HG03066 (cell line): ENCODE measurements around the gene VAT1.

Experiments
- ATAC-seq: cut with Tn5 transposase; IDR thresholded peaks from one replicate; pipeline ENCODE4 v1.9.1; 2021; ENCODE audit warnings: low read depth; ENCODE audit not compliant: unreplicated experiment

Gene VAT1

DNA sequence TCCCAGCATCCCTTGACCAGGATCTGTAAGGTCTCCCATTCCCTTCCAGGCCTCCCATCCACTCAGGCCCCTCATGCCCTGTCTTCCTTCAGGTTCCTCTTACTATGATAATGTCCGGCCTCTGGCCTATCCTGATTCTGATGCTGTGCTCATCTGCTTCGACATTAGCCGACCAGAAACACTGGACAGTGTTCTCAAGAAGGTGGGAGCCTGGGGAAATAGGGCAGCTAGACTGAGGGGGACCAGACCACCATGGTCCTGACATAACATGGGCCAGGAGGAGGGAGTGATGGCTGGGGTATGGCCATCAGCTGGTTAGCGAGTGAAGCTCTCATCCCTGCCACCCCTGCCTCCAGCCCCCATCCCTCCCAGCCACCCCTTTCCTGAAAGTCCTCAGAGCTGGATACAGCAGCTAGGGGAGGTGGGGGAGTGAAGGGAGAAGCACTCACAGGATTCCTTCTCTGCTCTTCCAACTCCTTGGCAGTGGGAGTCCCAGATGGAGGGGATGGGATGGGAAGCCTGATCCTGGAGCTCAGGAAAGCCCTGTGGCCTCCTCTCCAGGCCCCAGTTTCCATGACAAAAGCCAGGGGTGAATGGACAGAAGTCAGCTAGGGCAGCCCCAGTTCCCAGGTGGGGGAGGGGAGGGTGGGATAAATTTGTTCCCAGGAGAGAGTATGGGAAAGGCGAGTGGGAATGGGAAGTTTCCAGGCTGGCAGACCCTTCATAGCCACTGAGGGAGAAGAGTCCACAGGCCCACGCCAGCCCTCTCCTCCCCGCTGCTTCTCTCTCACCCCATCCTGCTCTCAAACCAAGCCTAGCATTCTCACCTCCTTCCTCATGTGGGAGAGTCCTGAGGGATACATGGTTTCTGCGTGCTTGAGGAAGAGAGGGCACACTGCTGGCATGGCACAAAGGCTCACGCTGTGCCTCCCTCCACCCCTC lies 5.2 kb upstream of the VAT1 start:
- no peak for ATAC-seq

DNA sequence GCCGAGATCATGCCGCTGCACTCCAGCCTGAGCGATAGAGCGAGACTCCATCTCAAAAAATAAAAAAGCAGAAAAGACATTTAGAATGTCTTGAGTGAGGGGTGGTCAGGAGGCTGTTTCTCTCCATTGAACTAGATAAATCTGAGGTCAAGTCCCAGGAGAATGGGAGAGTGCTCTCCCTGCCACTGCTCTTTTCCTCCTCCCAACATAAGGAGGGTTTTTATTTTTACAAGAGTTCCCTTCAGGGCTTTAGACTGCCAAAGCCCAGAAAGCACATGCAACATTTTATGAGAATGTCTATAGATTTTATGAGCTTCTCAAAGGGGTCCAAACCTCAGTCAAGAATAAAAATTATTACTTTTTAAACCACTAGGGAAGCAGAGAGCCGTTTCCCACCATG lies 4.4 kb upstream of the VAT1 start:
- no peak for ATAC-seq

GRCh38 chr17:43025766-43026537 lies 3.8 kb upstream of the VAT1 start:
- no peak for ATAC-seq

DNA sequence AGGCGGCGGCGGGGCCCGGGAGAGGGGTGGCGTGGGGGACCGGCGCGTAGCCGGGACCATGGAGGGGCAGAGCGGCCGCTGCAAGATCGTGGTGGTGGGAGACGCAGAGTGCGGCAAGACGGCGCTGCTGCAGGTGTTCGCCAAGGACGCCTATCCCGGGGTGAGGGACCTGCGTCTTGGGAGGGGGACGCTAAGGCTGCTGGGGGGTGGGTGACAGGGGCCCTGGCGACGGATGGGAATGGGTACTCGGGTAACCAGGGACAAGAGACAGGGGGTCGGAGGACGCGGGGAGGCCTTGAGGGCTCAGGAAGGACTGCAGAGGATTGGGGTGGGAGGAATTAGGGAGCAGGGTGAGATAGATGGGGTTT lies 3.1 kb upstream of the VAT1 start:
- ATAC-seq: no peak

DNA sequence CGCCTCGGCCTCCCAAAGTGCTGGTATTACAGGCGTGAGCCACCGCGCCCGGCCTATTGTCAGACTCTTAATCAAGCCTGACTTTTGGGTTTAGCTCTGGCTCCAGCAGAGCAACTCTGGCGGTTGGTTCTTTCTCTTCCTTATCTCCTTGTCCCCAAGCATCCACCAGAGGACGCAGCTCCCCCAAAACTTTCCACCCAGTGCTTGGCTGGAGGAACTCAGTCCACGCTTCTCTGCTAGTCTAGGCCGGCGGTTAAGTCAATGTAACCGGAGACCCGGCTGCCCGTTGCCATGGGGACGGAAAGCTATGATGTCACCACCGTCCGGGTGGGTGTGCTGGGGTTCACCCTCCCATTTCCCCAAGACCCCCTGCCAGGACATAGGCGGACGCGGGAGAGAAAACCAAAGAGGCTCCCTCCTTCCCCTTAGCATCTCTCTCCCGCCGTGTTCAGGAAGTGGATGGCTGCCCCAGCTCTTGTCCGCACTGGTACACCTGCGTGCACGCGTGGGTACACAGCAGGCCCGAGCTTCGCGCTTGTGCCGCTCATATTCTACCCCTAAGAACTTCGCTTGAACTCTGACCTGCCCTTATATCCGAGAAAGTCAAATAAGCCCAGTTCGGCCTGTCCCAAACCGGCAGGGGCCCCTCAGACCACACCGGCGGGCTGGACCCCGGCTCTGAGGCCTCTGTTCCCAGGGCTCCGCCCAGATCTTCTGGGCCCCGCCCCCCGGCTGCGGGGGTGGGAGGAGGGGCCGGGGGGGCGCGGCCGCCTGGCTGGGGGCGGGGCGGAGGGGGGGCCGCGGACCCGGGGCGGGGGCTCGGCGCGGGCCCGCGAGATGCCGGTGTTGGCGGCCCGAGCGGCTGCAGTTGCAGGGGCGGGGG lies 2.5 kb upstream of the VAT1 start, which contains the start of gene RND2:
Gene RND2, plus strand, starts transcription at position 825 of the 883 bp plus-strand sequence. CDS start 117 bp downstream, outside the sequence.
- no peak for ATAC-seq

GRCh38 chr17:43020789-43021740 lies 1.1 kb downstream of the VAT1 start:
- ATAC-seq: no peak

GRCh38 chr17:43020030-43020621 lies 2.1 kb downstream of the VAT1 start:
- ATAC-seq: no peak

DNA sequence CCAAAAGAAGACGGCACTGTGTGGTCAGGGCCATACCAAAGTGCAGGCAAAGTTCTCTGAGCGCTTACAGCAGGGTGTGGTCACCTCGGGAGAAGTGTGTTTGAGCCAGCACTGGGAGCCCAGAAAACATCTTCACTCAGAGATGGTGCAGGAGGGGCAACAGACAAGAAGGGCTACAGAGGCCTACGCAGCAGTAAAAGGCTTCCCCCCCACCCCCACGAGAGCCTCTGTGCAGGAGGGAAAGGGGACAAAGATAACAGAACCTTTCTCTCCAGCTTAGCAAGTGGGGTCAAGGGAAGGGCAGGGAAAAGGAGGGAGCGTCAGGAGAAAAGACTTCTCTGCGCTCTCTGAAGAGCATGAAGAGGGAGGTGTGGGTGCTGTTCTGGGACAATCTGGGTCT lies 2.8 kb downstream of the VAT1 start:
- no peak for ATAC-seq

GRCh38 chr17:43018932-43019331 lies 3.3 kb downstream of the VAT1 start:
- no peak for ATAC-seq

DNA sequence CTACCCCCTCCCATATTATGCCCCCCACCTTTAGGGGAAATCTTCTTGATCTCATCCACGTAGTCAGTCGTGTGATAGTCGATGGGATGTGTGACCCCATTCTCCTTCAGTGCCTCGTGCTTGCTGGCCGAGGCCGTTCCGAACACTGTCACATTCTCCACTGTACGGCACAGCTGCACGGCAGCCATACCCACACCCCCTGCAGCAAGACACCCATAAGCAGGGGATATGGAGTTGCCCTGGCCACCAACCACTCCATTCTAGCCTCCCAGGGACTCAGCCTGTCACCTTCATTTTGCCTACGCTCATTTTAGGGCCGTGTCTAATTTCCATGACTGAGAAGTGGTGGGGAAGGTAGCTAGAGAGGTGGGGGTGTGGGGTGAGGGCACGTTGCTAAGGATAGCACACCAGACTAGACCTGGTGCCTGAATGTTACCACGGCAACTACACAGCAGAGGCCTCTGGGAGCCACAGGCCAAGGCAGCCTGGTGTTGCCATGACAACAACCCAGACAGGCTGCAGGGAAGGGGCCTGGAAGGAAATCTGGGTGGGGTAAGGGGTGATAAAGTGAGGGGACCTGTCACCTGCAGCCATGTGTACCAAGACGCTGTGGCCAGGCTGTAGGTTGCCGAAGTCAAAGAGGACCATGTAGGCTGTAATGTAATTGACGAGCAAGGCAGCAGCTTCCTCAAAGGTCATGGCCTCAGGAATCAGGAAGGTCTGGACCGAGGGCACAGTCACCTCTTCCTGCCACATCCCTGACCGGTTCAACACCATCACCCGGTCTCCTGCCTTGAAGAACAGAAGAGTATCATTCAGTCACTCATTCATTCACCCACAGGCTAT lies 4.0 kb downstream of the VAT1 start:
- no peak for ATAC-seq

DNA sequence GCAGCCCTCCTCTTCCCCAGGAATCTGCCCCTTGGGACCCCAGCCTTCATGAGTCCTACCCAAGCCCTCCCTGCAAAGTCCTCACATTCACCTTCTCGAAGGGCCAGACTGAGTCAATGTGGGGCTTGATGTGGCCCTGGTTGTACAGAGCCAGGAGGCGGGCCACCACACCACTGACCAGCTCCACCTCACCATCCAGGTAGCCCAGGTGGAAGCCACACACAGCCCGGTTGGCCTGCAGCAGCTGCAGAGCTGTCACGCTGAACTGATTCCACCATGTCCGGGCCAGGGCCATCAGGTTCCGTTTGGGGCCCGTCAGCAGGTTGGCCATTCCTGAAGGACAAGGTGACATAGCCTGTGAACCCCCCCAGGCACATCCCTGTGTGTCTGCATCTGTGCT lies 6.0 kb downstream of the VAT1 start:
- no peak for ATAC-seq

- ATAC-seq: no peak
Observed at GRCh38 chr17:43015579-43015978, 6.6 kb downstream of the VAT1 start.

DNA sequence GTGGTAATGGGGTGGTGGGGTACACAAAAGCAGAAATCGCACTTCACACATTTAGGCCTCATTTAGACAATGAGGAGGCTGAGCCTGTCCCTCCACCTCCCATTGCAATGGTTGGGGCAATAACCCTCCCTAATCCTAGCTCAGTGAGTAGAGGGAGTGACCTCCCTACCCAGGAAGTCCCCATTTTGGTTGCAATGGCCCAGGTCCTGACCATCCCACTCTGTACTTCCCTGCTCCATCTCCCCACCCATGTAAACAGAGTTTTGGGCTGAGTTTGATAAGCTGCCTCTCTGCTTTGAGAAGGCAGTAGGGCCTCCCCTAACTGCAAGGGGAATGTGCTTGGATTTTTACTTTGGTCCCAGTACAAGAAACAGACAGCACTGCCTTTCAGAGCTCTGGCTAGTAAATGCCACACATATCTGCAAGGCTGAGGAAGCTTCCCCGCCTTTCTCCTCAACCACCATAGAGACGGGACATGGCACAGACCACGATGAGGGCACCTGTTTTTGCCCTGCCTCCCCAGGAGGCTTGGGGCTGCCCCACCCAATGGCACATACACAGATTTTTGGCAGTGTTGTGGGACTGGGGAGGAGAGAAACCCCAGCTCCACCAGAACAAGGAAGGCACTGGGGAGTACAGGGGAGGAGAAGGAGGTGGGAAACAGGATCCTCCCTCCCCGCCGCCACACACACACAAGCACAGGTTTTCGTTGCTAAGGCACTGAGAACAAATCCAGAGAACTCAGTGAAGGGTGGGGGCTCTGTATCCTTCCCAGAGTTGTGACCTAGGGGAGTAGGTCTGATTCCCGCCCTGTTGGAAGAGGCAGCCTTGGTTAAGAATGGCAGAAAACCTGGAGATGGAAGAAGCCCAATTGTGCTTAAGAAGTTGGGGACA lies 7.3 kb downstream of the VAT1 start:
- ATAC-seq: no peak

DNA sequence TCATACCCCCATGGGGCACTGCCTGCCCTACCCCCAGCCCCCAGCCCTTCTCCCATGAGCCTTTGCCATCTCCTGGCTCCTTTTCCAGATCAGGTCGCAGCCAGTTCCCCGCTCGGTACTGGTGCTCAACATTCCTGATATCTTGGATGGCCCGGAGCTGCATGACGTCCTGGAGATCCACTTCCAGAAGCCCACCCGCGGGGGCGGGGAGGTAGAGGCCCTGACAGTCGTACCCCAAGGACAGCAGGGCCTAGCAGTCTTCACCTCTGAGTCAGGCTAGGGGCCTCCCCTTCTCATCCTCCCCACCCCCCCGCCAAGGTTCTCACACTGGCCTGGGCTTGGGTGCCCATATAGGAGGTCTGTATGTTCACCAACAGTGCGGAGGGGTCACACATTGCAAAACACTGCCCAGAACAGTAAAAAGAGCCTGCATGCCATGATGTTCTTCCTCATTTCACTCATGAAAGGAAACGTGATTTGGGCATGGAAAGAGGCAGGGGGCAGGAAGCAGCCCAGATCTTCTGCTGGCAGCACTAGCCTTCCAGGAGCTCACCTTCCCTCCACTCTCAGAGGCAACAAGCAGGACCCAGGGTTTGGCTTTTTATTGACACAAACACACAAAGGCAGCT lies 8.1 kb downstream of the VAT1 start:
- ATAC-seq: no peak

GRCh38 chr17:43013296-43013695 lies 8.9 kb downstream of the VAT1 start:
- ATAC-seq: no peak

- no peak for ATAC-seq
Observed at GRCh38 chr17:43011728-43012472, 10.3 kb downstream of the VAT1 start.
